Neutrophil (primary cell): ENCODE measurements around the gene OSTM1.

Experiments used
- H3K27ac ChIP-seq: fragments of 200-600 bp; sonication (generic); 2 replicates; pipeline ENCODE4 v1.5.1; 2016; ENCODE audit warnings: mild to moderate bottlenecking, moderate library complexity
- H3K27me3 ChIP-seq: fragments of 200-600 bp; sonication (generic); 2 replicates; pipeline ENCODE4 v1.6.0; 2016; ENCODE audit warnings: mild to moderate bottlenecking
- H3K36me3 ChIP-seq: fragments of 200-600 bp; sonication (generic); 2 replicates; pipeline ENCODE4 v1.5.1; 2017
- H3K4me1 ChIP-seq, 2 experiments: fragments of 200-600 bp in 1 of 2; sonication (generic) in 1 of 2; 1 replicate in 1 of 2; 2 replicates in 1 of 2; pipeline versions ENCODE4 v1.5.1 to v1.6.1; 2013 to 2016; ENCODE audit warnings: low read depth in 1 of 2, low read length in 1 of 2, mild to moderate bottlenecking in 1 of 2, moderate library complexity in 1 of 2; ENCODE audit not compliant: control insufficient read depth in 1 of 2, insufficient read depth in 1 of 2
- H3K4me3 ChIP-seq, 2 experiments: fragments of 200-600 bp in 1 of 2; sonication (generic) in 1 of 2; 1 replicate in 1 of 2; 2 replicates in 1 of 2; pipeline ENCODE4 v1.5.1; 2013 to 2016; ENCODE audit warnings: low read depth in 1 of 2, low read length in 1 of 2, mild to moderate bottlenecking in 1 of 2, moderate library complexity in 1 of 2
- H3K9me3 ChIP-seq: fragments of 200-600 bp; sonication (generic); 2 replicates; pipeline ENCODE4 v1.5.1; 2016
- TF ChIP-seq, protein P1 (sequence below): fragments of 200-600 bp; sonication (generic); IDR thresholded peaks from 2 replicates; pipeline ENCODE4 v1.5.1; 2016; ENCODE audit warnings: antibody characterized with exemption

OSTM1 gene

DNA sequence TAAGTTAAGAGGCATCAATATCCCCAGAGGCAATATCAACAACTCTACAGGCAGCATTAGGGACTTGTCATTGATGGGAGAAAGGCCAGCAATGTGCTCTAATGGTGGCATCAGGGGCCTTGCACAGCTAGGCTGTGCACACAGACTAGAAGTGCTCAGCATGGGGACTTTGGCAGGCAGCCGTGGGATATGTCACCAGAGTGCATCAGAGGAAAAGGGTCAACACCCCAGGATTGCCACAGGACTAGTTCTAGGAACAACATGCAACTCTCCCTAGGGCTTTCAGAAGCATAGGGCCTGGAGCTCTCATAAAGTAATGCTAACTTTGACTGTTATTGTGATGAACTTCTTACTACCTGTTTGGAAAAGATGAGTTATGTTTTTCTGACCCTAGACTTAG lies 32.2 kb upstream of the OSTM1 start:
- H3K27me3 ChIP-seq, result peaks cover 82% of the 10 kb centered on the region
- H3K4me3 ChIP-seq, result no peak overlapping the region
- H3K4me1 ChIP-seq, result no peaks in the 10 kb centered on the region
- TF ChIP-seq, protein P1, sequence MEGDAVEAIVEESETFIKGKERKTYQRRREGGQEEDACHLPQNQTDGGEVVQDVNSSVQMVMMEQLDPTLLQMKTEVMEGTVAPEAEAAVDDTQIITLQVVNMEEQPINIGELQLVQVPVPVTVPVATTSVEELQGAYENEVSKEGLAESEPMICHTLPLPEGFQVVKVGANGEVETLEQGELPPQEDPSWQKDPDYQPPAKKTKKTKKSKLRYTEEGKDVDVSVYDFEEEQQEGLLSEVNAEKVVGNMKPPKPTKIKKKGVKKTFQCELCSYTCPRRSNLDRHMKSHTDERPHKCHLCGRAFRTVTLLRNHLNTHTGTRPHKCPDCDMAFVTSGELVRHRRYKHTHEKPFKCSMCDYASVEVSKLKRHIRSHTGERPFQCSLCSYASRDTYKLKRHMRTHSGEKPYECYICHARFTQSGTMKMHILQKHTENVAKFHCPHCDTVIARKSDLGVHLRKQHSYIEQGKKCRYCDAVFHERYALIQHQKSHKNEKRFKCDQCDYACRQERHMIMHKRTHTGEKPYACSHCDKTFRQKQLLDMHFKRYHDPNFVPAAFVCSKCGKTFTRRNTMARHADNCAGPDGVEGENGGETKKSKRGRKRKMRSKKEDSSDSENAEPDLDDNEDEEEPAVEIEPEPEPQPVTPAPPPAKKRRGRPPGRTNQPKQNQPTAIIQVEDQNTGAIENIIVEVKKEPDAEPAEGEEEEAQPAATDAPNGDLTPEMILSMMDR, result no peak
- no peaks in the 10 kb centered on the region for H3K9me3 ChIP-seq
- no peak overlapping the region for H3K27ac ChIP-seq
- no peaks in the 10 kb centered on the region for H3K36me3 ChIP-seq

GRCh38 chr6:108106261-108106660 lies 31.7 kb upstream of the OSTM1 start:
- Histone ChIP-seq H3K4me3 (no peak overlapping the region), H3K9me3 (no peaks in the 10 kb centered on the region), H3K27ac (no peak overlapping the region), H3K4me1 (no peaks in the 10 kb centered on the region), H3K36me3 (no peaks in the 10 kb centered on the region), H3K27me3 (peaks cover 82% of the 10 kb centered on the region)
- TF ChIP-seq, protein P1, result no peak

GRCh38 chr6:108105571-108105970 lies 31.0 kb upstream of the OSTM1 start:
- TF ChIP-seq, protein P1, result no peak
- Histone ChIP-seq H3K4me1 (no peaks in the 10 kb centered on the region), H3K36me3 (no peaks in the 10 kb centered on the region), H3K27ac (no peak overlapping the region), H3K4me3 (no peak overlapping the region), H3K27me3 (peaks cover 82% of the 10 kb centered on the region), H3K9me3 (no peaks in the 10 kb centered on the region)

GRCh38 chr6:108102965-108103364 lies 28.4 kb upstream of the OSTM1 start:
- TF ChIP-seq, protein P1, result no peak
- no peak overlapping the region for H3K4me3 ChIP-seq
- H3K36me3 ChIP-seq, result no peaks in the 10 kb centered on the region
- peaks cover 80% of the 10 kb centered on the region for H3K27me3 ChIP-seq
- no peaks in the 10 kb centered on the region for H3K9me3 ChIP-seq
- no peak overlapping the region for H3K27ac ChIP-seq
- H3K4me1 ChIP-seq, result no peaks in the 10 kb centered on the region

GRCh38 chr6:108100003-108100402 lies 25.5 kb upstream of the OSTM1 start:
- Histone ChIP-seq H3K4me3 (no peak overlapping the region), H3K27me3 (peaks cover 59% of the 10 kb centered on the region), H3K9me3 (no peaks in the 10 kb centered on the region), H3K27ac (no peak overlapping the region), H3K36me3 (no peaks in the 10 kb centered on the region), H3K4me1 (no peaks in the 10 kb centered on the region)
- TF ChIP-seq, protein P1, result no peak

GRCh38 chr6:108097882-108098281 lies 23.3 kb upstream of the OSTM1 start:
- Histone ChIP-seq H3K4me3 (no peak overlapping the region), H3K27me3 (peaks cover 66% of the 10 kb centered on the region), H3K27ac (no peak overlapping the region), H3K4me1 (no peaks in the 10 kb centered on the region), H3K36me3 (no peaks in the 10 kb centered on the region), H3K9me3 (no peaks in the 10 kb centered on the region)
- TF ChIP-seq, protein P1, result no peak
